Pancreas (tissue), 10 donors: ENCODE measurements around the gene ZNF540. TPM values are rescaled to one million over a fixed set of nuclear protein-coding genes. Genes with fewer than 3 reads are reported as not detected.
A peak's percentile ranks its signal among the peaks of the same experiment; 100 is the strongest.
"Not testable (repeated sequence)": the region's sequence is repeated elsewhere in the genome, so short reads cannot be mapped to it uniquely, and the experiment has no call there.

ENCODE experiments used
- ATAC-seq, 4 donors: fragments of 200-7000 bp; cut with Tn5 transposase; one replicate each; pipeline versions ENCODE4 v1.8.0 to v1.9.1; 2020; ENCODE audit warnings: mild to moderate bottlenecking in 4 of 4, moderate library complexity in 4 of 4
- DNase-seq, 6 donors: peaks; one replicate each; pipeline ENCODE4 v3.0.0-alpha.2; 2020
- FAIRE-seq: peaks from 2 replicates; lab custom pipeline; 2012; peaks lifted over from hg19 to GRCh38; lab: Jason Lieb, UNC
- H3K27ac ChIP-seq, 4 donors: fragments of 200-600 bp; sonication (generic); 1 replicate in 3 of 4; 2 replicates in 1 of 4; pipeline versions ENCODE4 v1.5.0 to v1.8.0; 2020
- H3K27me3 ChIP-seq, 4 donors: fragments of 200-600 bp; one replicate each; pipeline ENCODE4 v1.8.0; 2021
- H3K36me3 ChIP-seq, 3 donors: fragments of 200-600 bp; sonication (generic) in 1 of 3; one replicate each; pipeline versions ENCODE4 v1.5.0 to v1.8.0; 2020 to 2021
- H3K4me1 ChIP-seq, 3 donors: fragments of 200-600 bp; one replicate each; pipeline ENCODE4 v1.8.0; 2021
- H3K4me3 ChIP-seq, 4 donors: fragments of 200-600 bp; sonication (generic) in 2 of 4; one replicate each; pipeline versions ENCODE4 v1.5.0 to v1.8.0; 2020 to 2021
- H3K9me3 ChIP-seq, 4 donors: fragments of 200-600 bp; one replicate each; pipeline ENCODE4 v1.8.0; 2021
- WGBS, 2 donors: extraction: QIAGEN DNeasy Blood & Tissue Kit; methylation state at CpG; one replicate each; pipeline ENCODE4 v1.1.7; 2013; 5-methylcytosine and 5-hydroxymethylcytosine counted together
- intact Hi-C, 3 donors: fragments of 100-400 bp; cut with DNase I; formaldehyde crosslinking; loops; one replicate each; pipeline versions ENCODE4 v1.11.1 to v1.14.2; 2022
- polyA plus RNA-seq, 2 donors: library from polyadenylated mRNA; stranded (reverse); fragments of 200-250 nt; gene quantifications; one replicate each; pipeline ENCODE4 v1.2.3, GENCODE V29; 2013
- total RNA-seq, 6 donors: library from RNA; stranded (reverse); fragmentation: NEBNext Ultra II Directional in 4 of 6; extraction: Animal tissue kit (Norgen Biotek cat#: 25700) in 4 of 6; gene quantifications; one replicate each; pipeline versions ENCODE4 v1.2.1 to v1.2.4, GENCODE V29; 2021 to 2023
- TF ChIP-seq, protein P1 (sequence below), 4 donors: fragments of 200-600 bp; sonication (generic) in 3 of 4; IDR thresholded peaks; one replicate each; pipeline versions ENCODE4 v1.5.0 to v1.8.0; 2021; ENCODE audit warnings: antibody characterized with exemption in 4 of 4
- donor health status: healthy with polysubstance abuse.
- donor health status: DM: no; HTN: no; CAD: no; lungs with moderate emphysema.
- donor health status: DM: no; HTN: no; CAD: no.
- donor health status: control.
- donor health status: control.
- donor health status: Bipolar disorder and iron deficiency.
- donor health status: DM: yes; HTN: yes; CAD: no.
- donor health status: DM: no; HTN: no; CAD: no.
- donor health status: DM: no; HTN: no; CAD: no.
- donor health status: DM: yes; HTN: yes; CAD: no.

Gene ZNF540
- total and polyA plus RNA-seq, 8 donors = 0.85 to 5.5 (median 2.5) TPM

DNA sequence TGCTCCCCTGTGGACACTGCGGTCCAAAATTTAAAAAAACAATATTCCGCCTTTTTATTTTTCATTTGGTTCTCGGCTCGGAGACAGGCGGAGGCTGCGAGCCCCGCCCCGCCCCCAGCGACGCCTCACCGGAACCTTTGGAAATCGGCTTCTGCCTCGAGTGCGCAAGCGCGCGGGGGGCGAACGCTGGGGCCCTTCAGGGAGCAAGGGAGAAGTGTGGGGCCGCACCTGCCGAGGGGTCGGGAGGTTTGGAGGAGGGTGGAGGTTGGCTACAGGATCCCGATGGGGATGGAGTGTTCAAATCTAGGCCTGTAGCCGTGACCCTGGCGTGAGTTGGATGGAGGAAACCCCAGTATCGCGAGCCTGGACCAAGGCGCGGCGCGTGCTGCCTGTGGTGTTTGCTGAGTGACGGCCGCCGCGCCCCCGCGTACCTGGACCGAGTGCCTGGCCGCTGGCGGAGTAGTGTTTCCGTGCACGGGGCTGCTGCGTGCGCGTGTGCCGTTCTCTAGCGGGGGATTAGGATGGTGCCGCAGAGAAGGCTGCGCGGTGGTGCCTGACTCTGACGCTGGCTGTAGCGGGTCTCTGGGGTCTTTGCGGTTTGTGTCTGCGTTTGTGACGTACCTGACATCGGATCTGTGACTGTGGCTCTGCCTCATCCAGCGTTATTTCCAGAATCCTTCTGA lies 61.2 kb downstream of the ZNF540 start:
- peak overlapping the region; percentile 39 to 76 (median 69) for H3K4me3 ChIP-seq
- TF ChIP-seq, protein P1, sequence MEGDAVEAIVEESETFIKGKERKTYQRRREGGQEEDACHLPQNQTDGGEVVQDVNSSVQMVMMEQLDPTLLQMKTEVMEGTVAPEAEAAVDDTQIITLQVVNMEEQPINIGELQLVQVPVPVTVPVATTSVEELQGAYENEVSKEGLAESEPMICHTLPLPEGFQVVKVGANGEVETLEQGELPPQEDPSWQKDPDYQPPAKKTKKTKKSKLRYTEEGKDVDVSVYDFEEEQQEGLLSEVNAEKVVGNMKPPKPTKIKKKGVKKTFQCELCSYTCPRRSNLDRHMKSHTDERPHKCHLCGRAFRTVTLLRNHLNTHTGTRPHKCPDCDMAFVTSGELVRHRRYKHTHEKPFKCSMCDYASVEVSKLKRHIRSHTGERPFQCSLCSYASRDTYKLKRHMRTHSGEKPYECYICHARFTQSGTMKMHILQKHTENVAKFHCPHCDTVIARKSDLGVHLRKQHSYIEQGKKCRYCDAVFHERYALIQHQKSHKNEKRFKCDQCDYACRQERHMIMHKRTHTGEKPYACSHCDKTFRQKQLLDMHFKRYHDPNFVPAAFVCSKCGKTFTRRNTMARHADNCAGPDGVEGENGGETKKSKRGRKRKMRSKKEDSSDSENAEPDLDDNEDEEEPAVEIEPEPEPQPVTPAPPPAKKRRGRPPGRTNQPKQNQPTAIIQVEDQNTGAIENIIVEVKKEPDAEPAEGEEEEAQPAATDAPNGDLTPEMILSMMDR (IDR thresholded peaks at IDR 0.05) = no peak
- no peaks in the 10 kb centered on the region for H3K27me3 ChIP-seq
- DNase-seq = peak; percentile 74 to 91 (median 86)
- no peaks in the 10 kb centered on the region for H3K36me3 ChIP-seq
- H3K9me3 ChIP-seq = no peaks in the 10 kb centered on the region
- peak overlapping the region; percentile 62 to 90 (median 83) for H3K27ac ChIP-seq
- peaks cover 3 to 12% (median 8%) of the 10 kb centered on the region in 3 donors for H3K4me1 ChIP-seq
- WGBS, 2 donors = 0 to 1% methylated on average over 54 to 57 of the region's 57 CpGs
- intact Hi-C loops = no loop called here
- FAIRE-seq = no peak
- peak; percentile 83 to 91 (median 84) for ATAC-seq

DNA sequence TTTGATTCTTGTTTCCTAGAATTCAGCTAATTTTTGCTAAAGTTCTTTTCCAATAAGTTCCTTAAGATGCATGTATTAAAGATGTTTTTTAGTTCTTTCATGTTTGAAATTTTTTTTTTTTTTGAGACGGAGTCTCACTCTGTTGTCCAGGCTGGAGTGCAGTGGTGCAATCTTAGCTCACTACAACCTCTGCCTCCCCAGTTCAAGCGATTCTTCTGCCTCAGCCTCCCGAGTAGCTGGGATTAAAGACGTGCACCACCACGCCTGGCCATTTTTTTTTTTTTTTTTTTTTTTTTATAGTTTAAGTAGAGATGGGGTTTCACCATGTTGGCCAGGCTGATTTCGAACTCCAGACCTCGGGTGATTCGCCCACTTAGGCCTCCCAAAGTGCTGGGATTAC lies 62.5 kb downstream of the ZNF540 start:
- DNase-seq, H3K4me3 ChIP-seq, H3K9me3 ChIP-seq, FAIRE-seq, H3K27me3 ChIP-seq, H3K36me3 ChIP-seq, intact Hi-C loops, ATAC-seq, H3K27ac ChIP-seq: not testable (repeated sequence)
- H3K4me1 ChIP-seq = peaks cover 3 to 12% (median 8%) of the 10 kb centered on the region in 3 donors
- WGBS, 2 donors = 95 to 98% methylated on average over 8 of the region's 8 CpGs

Other genes with a start within 250 kb of the ZNF540 start
- gene ZNF527, start 223.8 kb upstream of the ZNF540 start, total RNA-seq = 1 to 10 TPM; 1.0 to 5.1 (median 2.6) TPM
- gene ZNF527, start 223.8 kb upstream of the ZNF540 start, polyA plus RNA-seq = 1 to 10 TPM; 2.5 to 3.2 TPM
- 1 to 10 TPM; 1.0 to 2.9 (median 1.7) TPM for gene ZNF569, start 127.4 kb upstream of the ZNF540 start, total RNA-seq
- 1 to 10 TPM; 1.5 to 2.2 TPM for gene ZNF569, start 127.4 kb upstream of the ZNF540 start, polyA plus RNA-seq
- 1 to 10 TPM; 1.5 to 4.1 (median 2.3) TPM for gene ZNF570, start 125.5 kb upstream of the ZNF540 start, total RNA-seq
- gene ZNF570, start 125.5 kb upstream of the ZNF540 start, polyA plus RNA-seq = 1 to 10 TPM in 1 of 2 donors, under 1 TPM in 1; 0.76 to 2.1 TPM
- 1 to 10 TPM; 1.3 to 2.8 (median 1.8) TPM for gene ZNF793, start 87.9 kb upstream of the ZNF540 start, total RNA-seq
- 1 to 10 TPM; 2.7 to 3.6 TPM for gene ZNF793, start 87.9 kb upstream of the ZNF540 start, polyA plus RNA-seq
- gene ZNF571, start 84 bp upstream of the ZNF540 start, total RNA-seq = 1 to 10 TPM; 1.1 to 4.3 (median 2.1) TPM
- gene ZNF571, start 84 bp upstream of the ZNF540 start, polyA plus RNA-seq = 1 to 10 TPM; 1.8 to 2.8 TPM
- 1 to 10 TPM; 2.6 to 8.2 (median 3.9) TPM for gene ZFP30, start 60.6 kb downstream of the ZNF540 start, total RNA-seq
- 1 to 10 TPM; 2.9 to 3.0 TPM for gene ZFP30, start 60.6 kb downstream of the ZNF540 start, polyA plus RNA-seq
- gene ZNF607, start 124.9 kb downstream of the ZNF540 start, total RNA-seq = 1 to 10 TPM; 2.1 to 7.6 (median 3.2) TPM
- 1 to 10 TPM; 2.3 to 4.8 TPM for gene ZNF607, start 124.9 kb downstream of the ZNF540 start, polyA plus RNA-seq
- 10 to 100 TPM in 1 of 6 donors, 1 to 10 TPM in 5; 4.1 to 10.2 (median 5.4) TPM for gene ZNF573, start 184.7 kb downstream of the ZNF540 start, total RNA-seq
- 1 to 10 TPM; 1.1 to 1.6 TPM for gene ZNF573, start 184.7 kb downstream of the ZNF540 start, polyA plus RNA-seq